ENCODE results near the gene TMEM181. TPM values are rescaled to one million over a fixed set of nuclear protein-coding genes. Genes with fewer than 3 reads are reported as not detected.

TMEM181 gene
- total and polyA plus RNA-seq, 2 of the 13 experiments (the other 11 are each of a cell fraction or from before 2014, with no cell fraction given): 59.1 to 108 TPM

DNA sequence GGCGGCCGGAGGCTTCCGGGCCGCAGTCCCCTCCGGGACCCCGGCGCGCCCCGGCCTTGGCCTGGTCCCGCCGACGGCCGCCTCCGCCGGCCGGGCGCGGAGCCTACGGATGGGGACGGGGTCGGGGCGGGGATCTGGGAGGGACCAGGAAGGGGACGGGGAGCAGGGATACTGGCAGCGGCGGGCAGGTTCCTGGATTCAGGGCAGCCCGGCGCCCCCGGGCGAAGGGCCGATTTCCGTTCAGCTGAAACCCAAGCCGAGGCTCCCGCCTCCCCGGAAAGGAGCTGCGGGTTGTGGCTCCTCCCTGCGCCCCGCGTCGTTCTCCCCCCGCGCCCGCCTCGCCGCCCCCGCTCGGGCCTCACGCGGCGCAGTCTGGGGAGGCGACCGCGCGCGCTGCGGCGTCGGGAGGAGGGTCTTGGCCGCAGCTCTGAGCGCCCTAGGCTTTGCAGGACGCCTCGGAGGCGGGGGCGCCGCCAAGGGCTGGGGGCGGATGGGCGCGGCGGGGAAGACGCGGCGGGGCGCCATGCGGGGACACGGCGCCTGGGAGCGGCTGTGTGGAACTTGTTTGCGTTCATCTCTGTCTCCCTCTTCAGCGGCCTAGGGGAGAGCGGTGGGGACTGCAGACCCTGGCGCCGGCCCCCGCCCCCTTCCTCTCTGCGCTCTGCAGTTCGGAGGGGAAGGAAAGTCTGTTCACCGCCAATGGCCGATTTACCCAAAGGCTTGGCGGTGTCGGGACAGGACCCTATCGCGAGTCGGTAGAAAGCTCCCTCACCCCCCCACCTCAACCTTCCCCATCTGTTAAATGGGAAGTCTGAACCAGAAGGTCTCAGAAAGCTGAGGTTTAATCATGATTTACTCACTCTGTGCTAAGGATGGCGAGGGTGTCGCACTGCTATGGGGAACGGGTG, 22.7 kb upstream of the TMEM181 start (continued):
- TF ChIP-seq, protein P1, sequence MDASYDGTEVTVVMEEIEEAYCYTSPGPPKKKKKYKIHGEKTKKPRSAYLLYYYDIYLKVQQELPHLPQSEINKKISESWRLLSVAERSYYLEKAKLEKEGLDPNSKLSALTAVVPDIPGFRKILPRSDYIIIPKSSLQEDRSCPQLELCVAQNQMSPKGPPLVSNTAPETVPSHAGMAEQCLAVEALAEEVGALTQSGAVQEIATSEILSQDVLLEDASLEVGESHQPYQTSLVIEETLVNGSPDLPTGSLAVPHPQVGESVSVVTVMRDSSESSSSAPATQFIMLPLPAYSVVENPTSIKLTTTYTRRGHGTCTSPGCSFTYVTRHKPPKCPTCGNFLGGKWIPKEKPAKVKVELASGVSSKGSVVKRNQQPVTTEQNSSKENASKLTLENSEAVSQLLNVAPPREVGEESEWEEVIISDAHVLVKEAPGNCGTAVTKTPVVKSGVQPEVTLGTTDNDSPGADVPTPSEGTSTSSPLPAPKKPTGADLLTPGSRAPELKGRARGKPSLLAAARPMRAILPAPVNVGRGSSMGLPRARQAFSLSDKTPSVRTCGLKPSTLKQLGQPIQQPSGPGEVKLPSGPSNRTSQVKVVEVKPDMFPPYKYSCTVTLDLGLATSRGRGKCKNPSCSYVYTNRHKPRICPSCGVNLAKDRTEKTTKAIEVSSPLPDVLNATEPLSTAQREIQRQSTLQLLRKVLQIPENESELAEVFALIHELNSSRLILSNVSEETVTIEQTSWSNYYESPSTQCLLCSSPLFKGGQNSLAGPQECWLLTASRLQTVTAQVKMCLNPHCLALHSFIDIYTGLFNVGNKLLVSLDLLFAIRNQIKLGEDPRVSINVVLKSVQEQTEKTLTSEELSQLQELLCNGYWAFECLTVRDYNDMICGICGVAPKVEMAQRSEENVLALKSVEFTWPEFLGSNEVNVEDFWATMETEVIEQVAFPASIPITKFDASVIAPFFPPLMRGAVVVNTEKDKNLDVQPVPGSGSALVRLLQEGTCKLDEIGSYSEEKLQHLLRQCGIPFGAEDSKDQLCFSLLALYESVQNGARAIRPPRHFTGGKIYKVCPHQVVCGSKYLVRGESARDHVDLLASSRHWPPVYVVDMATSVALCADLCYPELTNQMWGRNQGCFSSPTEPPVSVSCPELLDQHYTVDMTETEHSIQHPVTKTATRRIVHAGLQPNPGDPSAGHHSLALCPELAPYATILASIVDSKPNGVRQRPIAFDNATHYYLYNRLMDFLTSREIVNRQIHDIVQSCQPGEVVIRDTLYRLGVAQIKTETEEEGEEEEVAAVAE (CRISPR knock-in tag; IDR thresholded peaks at IDR 0.05; ENCODE audit: borderline replicate concordance): 0 out of 2 replicates have a peak, but pooled peaks have one; percentile 26
- TF ChIP-seq SP5 (CRISPR knock-in tag; IDR thresholded peaks at IDR 0.05; ENCODE audit: borderline replicate concordance, low read depth): peak; percentile 53; the same call in 1 of the 2 replicates
- 0 out of 2 replicates have a peak, but pooled peaks have one; percentile 12 for TF ChIP-seq ZNF878 (CRISPR knock-in tag; IDR thresholded peaks at IDR 0.05)
- no peak for TF ChIP-seq CENPX (CRISPR knock-in tag; IDR thresholded peaks at IDR 0.05)
- no peak for TF ChIP-seq CBX5 (CRISPR knock-in tag; IDR thresholded peaks at IDR 0.05; ENCODE audit: borderline replicate concordance)
- 0 out of 2 replicates have a peak, but pooled peaks have one; percentile 38 for TF ChIP-seq NKX3-1 (CRISPR knock-in tag; IDR thresholded peaks at IDR 0.05)
- no peak; the same call in 1 of the 2 replicates for TF ChIP-seq SOX5 (CRISPR knock-in tag; IDR thresholded peaks at IDR 0.05; ENCODE audit: borderline replicate concordance)
- TF ChIP-seq, protein P2, sequence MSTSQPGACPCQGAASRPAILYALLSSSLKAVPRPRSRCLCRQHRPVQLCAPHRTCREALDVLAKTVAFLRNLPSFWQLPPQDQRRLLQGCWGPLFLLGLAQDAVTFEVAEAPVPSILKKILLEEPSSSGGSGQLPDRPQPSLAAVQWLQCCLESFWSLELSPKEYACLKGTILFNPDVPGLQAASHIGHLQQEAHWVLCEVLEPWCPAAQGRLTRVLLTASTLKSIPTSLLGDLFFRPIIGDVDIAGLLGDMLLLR (CRISPR knock-in tag; IDR thresholded peaks at IDR 0.05): peak; percentile 69; the same call in 1 of the 2 replicates
- 0 out of 2 replicates have a peak, but pooled peaks have one; percentile 10 for TF ChIP-seq CCDC6 (CRISPR knock-in tag; IDR thresholded peaks at IDR 0.05)
- peak; percentile 70 for TF ChIP-seq PHF20 (CRISPR knock-in tag; IDR thresholded peaks at IDR 0.05)
- TF ChIP-seq HNF4G (IDR thresholded peaks at IDR 0.05; ENCODE audit: borderline replicate concordance, low read depth, low read length): no peak
- peak; percentile 74; the same call in 1 of the 2 replicates for TF ChIP-seq HNF4G (CRISPR knock-in tag; IDR thresholded peaks at IDR 0.05; ENCODE audit: borderline replicate concordance, low read depth)
- peak; percentile 71 for TF ChIP-seq YEATS4 (CRISPR knock-in tag; IDR thresholded peaks at IDR 0.05; ENCODE audit: borderline replicate concordance)
- peak; percentile 85; the same call in 1 of the 2 replicates for TF ChIP-seq ZBTB7A (CRISPR knock-in tag; IDR thresholded peaks at IDR 0.05)
- TF ChIP-seq, protein P3, sequence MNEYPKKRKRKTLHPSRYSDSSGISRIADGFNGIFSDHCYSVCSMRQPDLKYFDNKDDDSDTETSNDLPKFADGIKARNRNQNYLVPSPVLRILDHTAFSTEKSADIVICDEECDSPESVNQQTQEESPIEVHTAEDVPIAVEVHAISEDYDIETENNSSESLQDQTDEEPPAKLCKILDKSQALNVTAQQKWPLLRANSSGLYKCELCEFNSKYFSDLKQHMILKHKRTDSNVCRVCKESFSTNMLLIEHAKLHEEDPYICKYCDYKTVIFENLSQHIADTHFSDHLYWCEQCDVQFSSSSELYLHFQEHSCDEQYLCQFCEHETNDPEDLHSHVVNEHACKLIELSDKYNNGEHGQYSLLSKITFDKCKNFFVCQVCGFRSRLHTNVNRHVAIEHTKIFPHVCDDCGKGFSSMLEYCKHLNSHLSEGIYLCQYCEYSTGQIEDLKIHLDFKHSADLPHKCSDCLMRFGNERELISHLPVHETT (CRISPR knock-in tag; conservative IDR thresholded peaks at IDR 0.05): peak; percentile 57; the same call in 1 of the 2 replicates
- peak; percentile 83 for TF ChIP-seq GABPB1 (CRISPR knock-in tag; IDR thresholded peaks at IDR 0.05)
- TF ChIP-seq ZFYVE20 (CRISPR knock-in tag; IDR thresholded peaks at IDR 0.05; ENCODE audit: borderline replicate concordance, low read depth): peak; percentile 70; the same call in 1 of the 2 replicates
- TF ChIP-seq, protein P4, sequence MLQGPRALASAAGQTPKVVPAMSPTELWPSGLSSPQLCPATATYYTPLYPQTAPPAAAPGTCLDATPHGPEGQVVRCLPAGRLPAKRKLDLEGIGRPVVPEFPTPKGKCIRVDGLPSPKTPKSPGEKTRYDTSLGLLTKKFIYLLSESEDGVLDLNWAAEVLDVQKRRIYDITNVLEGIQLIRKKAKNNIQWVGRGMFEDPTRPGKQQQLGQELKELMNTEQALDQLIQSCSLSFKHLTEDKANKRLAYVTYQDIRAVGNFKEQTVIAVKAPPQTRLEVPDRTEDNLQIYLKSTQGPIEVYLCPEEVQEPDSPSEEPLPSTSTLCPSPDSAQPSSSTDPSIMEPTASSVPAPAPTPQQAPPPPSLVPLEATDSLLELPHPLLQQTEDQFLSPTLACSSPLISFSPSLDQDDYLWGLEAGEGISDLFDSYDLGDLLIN (CRISPR knock-in tag; IDR thresholded peaks at IDR 0.05; ENCODE audit: borderline replicate concordance): 0 out of 2 replicates have a peak, but pooled peaks have one; percentile 32
- TF ChIP-seq, protein P5, sequence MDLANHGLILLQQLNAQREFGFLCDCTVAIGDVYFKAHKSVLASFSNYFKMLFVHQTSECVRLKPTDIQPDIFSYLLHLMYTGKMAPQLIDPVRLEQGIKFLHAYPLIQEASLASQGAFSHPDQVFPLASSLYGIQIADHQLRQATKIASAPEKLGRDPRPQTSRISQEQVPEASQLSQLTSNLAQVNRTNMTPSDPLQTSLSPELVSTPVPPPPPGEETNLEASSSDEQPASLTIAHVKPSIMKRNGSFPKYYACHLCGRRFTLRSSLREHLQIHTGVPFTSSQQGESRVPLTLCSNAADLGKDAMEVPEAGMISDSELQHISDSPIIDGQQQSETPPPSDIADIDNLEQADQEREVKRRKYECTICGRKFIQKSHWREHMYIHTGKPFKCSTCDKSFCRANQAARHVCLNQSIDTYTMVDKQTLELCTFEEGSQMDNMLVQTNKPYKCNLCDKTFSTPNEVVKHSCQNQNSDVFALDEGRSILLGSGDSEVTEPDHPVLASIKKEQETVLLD (CRISPR knock-in tag; IDR thresholded peaks at IDR 0.05; ENCODE audit: low read depth): peak; percentile 60; the same call in 1 of the 2 replicates

Data from HepG2 (cell line).